ENCODE results near the gene ZFYVE1.

Gene ZFYVE1

GRCh38 chr14:72952171-72952570 lies 74.7 kb downstream of the ZFYVE1 start:
- H3K27ac ChIP-seq = no peak overlapping the region
- no peak for TF ChIP-seq CTCF (conservative IDR thresholded peaks at IDR 0.05)

GRCh38 chr14:72948481-72949138 lies 78.3 kb downstream of the ZFYVE1 start:
- peak; percentile 94 for TF ChIP-seq CTCF (conservative IDR thresholded peaks at IDR 0.05)
- H3K27ac ChIP-seq = no peak overlapping the region

- no peak overlapping the region for H3K27ac ChIP-seq
- no peak for TF ChIP-seq CTCF (conservative IDR thresholded peaks at IDR 0.05)
These were observed 79.3 kb downstream of the ZFYVE1 start for GRCh38 chr14:72947366-72948160.

- no peak for TF ChIP-seq CTCF (conservative IDR thresholded peaks at IDR 0.05)
- no peak overlapping the region for H3K27ac ChIP-seq
These were observed 80.4 kb downstream of the ZFYVE1 start for GRCh38 chr14:72946491-72946890.

- no peak overlapping the region for H3K27ac ChIP-seq
- no peak for TF ChIP-seq CTCF (conservative IDR thresholded peaks at IDR 0.05)
These were observed 81.4 kb downstream of the ZFYVE1 start for GRCh38 chr14:72945356-72946027.

- H3K27ac ChIP-seq = no peak overlapping the region
- TF ChIP-seq CTCF (conservative IDR thresholded peaks at IDR 0.05) = no peak
These were observed 83.0 kb downstream of the ZFYVE1 start for GRCh38 chr14:72943876-72944430.

- peak; percentile 23 for TF ChIP-seq CTCF (conservative IDR thresholded peaks at IDR 0.05)
- H3K27ac ChIP-seq = no peak overlapping the region
These were observed 84.0 kb downstream of the ZFYVE1 start for GRCh38 chr14:72942934-72943333.
